Medulla oblongata (tissue), 1 donor: ENCODE results near the gene TANC1.
A peak's percentile ranks its signal among the peaks of the same experiment; 100 is the strongest.

Experiments
- DNase-seq: peaks from one replicate; pipeline ENCODE4 v3.0.0-alpha.2; 2015; ENCODE audit errors: extremely low spot score

TANC1 gene

DNA sequence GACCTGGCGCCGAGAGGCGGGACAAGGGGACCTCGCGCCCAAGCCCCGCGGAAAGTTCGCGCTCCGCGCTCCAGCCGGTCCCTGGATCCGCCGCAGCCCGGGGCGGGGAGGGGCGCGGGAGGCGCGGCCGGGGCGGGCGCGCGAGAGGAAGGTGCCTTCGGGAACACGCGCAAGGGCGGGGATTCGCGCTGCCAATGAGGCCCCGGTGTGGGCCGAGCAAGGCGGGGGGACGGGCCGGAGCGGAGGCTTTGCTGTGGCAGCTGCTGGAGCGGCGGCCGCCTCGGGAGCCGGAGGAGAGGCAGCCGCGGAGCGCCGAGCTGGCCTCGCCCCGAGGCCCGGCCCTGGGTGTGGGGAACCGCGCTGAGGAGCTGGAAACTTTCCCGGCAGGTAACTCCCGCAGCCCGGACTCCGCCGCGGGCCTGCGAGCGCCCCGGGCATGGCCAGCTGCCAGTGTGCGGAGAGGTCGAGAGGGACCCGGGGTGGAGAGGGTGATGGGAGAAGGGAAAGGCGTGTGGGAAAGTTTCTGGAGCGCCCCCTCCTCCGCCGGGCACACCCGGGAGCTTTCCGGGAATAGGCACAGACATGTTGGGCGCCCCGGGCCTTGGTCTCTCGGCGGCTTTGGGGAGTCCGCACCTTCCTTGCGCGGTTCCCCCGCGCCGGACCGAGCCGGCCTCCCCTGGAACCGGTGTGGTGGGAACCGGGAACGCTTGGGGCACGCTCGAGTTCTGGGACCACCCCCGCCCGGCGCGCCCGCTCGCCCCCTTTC lies at the start of gene TANC1:
Gene TANC1 (plus strand): TSS at position 245 of the 766 bp plus-strand sequence. CDS start 97,271 bp downstream, outside the sequence.
- DNase-seq, result peak; percentile 94

DNA sequence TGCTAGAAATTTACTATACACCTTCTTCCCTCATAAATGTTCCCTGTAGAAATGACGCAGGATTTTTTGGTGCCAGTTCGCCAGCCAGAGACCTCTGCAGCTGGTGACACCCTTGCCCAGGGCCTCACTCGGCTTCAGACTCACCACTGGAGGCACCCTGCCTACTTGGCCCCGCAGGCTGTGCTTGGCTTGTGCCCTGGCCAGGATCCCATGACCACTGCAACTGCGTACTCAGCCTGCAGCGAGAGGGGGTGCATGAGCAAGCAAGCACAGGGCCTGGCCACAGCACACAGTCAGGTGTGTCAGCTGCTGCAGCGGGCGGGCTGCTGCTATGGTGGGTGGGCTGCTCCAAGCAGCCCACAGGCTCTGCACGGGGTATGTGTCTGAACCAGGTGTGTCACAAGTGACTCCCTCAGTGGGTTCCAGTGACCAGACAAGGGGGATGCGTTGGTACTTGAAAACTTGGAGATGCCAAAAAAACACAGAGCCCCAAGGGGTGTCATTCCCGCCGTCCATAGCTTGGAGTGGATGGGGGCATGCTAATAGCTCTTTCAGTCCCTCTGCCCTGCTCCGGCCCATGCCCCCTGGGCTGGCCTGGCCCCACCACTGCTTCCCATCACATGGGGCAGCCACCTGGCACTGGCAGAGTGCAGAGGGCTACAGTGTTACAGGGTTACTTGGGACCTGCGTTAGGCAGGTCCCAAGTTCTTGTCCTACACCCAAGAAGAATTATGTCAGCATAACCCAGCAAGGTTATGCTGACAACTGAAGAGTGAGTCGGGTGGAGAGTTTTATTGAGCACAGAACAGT lies 46.6 kb upstream of the TANC1 start:
- no peak for DNase-seq

- DNase-seq, result no peak
Measured at GRCh38 chr2:158922601-158923000, 45.8 kb upstream of the TANC1 start.

DNA sequence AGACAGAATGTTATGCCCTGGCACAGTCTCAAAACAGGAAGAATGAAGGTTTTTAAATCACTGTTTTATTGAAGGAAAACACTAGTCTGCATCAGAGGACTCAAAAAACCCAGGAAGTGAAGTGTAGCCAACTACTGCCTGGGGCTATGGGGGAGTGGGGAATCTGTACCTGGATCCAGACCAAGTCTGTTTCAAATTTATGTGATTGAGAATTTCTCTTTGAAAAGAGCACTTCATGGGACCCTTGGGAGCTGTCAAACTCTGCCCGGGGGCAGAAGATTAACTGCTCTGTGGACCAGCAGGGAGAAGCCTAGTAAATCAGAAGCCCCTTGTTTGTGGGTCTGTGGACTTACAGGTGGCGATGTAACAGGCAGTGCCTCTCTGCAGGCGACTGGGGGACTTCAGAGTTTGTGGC lies 45.3 kb upstream of the TANC1 start:
- DNase-seq, result no peak

DNA sequence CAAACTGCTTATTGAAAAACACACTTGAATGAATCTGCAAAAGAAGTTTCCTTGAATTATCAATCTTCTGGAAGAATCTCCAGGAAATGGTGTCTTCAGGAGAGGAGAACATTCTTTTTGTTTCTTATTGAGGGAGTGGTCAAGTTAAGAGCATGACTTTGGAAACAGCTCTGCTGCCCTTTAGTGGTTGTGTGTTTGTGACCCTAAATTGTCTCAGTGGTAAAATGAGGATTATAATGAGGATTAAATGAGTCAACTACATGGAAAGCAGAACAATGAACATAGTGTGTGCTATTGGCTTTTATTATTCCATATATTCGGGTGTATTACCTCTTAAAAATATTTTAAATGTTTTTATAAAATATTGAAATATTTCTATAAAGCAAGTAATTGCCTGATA lies 44.8 kb upstream of the TANC1 start:
- DNase-seq, result no peak

DNA sequence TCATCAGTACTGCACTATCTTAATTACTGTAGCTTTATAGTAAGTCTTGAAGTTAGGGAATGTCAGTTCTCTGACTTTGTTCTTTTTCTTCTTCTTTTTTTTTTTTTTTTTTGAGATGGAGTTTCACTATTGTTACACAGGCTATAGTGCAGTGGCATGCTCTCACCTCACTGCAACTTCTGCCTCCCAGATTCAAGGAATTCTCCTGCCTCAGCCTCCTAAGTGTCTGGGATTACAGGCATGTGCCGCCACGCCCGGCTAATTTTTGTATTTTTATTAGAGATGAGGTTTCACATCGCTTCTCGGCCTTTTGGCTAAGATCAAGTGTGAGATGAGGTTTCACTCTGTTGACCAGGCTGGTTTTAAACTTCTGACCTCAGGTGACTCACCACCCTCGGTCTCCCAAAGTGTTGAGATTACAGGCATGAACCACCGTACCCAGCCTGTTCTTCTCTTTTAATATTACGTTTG lies 41.9 kb upstream of the TANC1 start:
- DNase-seq, result no peak

DNA sequence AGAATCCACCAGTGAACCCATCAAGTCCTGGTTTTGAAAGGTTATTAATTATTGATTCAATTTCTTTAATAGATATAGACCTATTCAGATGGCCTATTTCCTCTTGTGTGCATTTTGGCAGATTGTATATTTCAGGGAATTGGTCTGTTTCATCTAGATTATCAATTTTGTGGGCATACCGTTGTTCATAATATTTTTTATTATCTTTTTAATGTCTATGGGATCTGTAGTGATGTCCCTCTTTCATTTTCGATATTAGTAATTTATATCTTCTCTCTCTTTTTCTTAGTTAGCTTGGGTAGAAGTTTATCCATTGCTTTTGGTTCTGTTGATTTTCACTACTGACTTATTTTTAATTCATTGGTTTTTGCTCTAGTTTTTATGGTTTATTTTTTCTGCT lies 39.9 kb upstream of the TANC1 start:
- no peak for DNase-seq

DNA sequence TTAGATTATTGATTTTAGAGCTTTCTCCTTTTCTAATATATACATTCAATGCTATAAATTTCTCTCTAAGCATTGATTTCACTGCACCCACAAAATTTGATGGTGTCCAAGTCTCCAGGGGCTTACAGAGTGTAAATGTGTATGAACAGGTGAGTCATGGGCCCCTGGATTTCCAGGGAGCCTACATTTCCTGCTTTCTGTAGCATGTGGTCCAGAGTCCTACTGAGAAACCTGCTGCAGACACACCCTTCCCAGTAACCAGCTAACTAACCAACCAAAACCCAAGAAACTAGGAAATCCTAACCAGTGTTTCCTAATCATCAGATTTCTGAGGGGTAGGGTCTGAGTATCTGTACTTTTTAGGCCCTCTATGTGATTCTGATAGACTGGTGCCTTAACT lies 39.5 kb upstream of the TANC1 start:
- DNase-seq, result no peak

- DNase-seq, result no peak
Measured at GRCh38 chr2:158931572-158931971, 36.9 kb upstream of the TANC1 start.

- DNase-seq, result no peak
Measured at GRCh38 chr2:158932131-158932645, 36.3 kb upstream of the TANC1 start.

GRCh38 chr2:158934170-158934569 lies 34.3 kb upstream of the TANC1 start:
- DNase-seq, result no peak

DNA sequence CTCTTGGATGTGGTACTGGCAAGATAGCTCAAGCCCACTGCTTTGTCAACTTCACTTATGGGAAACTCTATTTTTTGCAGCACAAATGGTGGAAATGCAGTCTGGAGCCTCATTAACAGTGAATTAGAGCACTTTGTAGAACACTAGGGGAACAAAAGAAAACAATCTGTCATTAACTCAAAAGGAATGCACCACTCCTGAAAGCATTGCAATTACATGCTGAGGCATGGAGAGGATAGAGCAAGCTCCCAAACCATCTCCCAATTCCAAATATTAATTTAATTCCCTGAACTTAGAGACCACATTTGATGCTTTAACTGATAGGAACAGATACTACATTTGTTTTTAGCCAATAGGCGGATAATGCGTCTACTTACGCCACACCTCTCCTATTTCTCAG lies 32.8 kb upstream of the TANC1 start:
- no peak for DNase-seq

DNA sequence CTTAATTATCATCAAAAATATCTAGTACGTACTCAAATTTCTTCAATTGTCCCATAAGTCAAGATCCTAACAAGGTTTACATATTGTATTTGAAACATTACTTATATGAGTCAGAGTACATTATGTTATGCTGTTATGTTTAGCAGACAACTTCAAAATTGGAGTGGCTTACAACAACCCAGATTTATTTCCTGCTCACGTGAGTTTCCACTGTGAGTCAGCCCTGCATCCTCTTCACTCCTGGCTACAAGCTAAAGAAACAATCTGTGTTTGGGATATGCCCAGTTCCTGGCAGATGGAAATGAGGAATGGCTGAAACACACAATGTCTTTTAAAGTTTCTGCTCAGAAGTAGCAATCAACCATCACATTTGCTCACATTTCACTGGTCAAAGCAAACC lies 31.5 kb upstream of the TANC1 start:
- no peak for DNase-seq

GRCh38 chr2:158940356-158940755 lies 28.1 kb upstream of the TANC1 start:
- no peak for DNase-seq

GRCh38 chr2:158943973-158944372 lies 24.5 kb upstream of the TANC1 start:
- DNase-seq, result no peak

- no peak for DNase-seq
Measured at GRCh38 chr2:158948964-158949699, 19.3 kb upstream of the TANC1 start.

- no peak for DNase-seq
Measured at GRCh38 chr2:158953454-158953853, 15.0 kb upstream of the TANC1 start.

DNA sequence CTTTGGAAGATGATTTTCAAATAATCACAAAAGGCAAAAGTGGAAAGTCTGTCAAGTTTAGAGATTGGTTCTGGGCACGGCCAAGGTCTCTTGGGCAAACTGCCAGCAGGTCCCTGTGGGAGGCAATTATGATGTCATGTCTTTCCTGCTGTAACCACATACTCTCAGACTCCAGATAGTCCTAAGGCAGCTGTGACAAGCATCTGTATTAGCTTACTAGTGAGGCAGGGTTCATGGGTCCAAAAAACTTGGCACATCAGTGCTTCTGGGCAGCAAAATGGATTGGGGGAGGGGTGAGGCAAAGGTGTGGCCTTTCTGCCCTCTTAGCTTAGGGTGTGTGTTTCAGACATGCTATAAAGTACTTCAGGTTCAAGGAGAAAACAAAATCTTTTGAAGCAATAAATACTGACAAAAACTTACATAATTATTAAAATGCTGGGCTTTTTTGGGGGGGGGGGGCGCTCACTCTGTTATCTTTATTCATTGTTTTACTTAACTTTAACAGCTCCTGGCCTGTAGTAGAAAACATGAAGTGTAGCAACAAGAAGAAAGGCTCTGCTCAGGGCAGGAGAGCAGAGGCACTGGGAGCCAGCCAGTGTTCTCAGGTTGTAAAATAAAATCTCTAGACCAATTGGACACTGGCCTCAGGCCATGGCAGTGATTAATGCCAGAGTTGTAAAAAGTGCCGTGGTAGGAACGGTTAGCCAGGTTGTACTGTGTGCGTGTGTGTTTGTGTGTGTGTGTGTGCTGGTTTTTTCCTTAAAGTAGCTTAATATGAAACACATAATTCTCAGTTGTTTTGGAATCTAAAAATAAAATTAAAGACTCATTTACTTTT lies 14.3 kb upstream of the TANC1 start:
- peak; percentile 42 for DNase-seq

GRCh38 chr2:158955842-158956365 lies 12.5 kb upstream of the TANC1 start:
- DNase-seq, result peak; percentile 52

DNA sequence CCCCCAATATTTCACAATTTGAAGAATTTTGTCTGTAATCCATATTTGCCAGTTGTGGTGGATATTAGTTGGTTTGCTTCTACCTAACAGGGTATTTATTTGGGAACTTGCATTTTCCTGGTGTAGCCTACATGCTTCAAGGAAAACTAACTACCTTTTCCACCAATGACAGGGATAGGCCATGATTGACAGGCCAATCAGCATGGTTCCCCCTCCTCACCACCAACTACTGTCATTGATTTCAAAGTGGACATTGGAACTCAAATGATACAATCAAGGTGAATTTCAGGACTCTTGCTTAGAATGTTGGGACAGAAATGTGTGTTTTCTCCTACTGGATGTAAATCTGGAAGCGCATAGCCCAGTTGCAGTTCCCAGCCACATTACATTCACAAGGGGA lies 10.1 kb upstream of the TANC1 start:
- no peak for DNase-seq

DNA sequence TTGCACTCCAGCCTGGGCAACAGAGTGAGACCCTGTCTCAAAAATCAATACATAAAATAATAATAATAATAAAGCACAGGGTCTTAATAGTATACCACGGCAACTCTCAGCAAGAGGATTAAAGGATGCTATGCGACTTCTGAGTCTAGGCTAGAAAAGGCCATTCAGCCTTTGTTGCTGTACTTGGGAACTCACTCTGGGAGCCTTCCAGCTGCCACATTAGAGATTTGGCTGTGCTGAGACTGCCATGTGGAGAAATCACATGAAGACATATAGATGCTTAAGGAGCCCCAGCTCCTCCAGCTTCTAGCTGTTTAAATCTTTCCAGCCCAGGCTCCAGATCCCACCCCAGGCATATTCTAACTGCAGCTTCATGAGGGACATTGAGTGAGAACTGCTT lies 8.2 kb upstream of the TANC1 start:
- DNase-seq, result no peak
